Pons (tissue), 1 donor: Measurements from ENCODE around the gene TIMP1.

Source experiments
- DNase-seq: peaks from one replicate; pipeline ENCODE4 v3.0.0-alpha.2; 2016; ENCODE audit warnings: low spot score

TIMP1 gene

GRCh38 chrX:47634871-47635575 is 52.8 kb downstream of the TIMP1 start:
- DNase-seq, result no peak
